HepG2 (cell line): ENCODE data around the gene ABCB8. TPM values are rescaled to one million over a fixed set of nuclear protein-coding genes. Genes with fewer than 3 reads are reported as not detected.
A peak's percentile ranks its signal among the peaks of the same experiment; 100 is the strongest.

Experiments
- AHR ChIP-seq: IDR thresholded peaks from 2 replicates; pipeline ENCODE4 v1.6.1; 2018; ENCODE audit warnings: missing genetic modification reagents, missing compliant biosample characterization
- ASH2L ChIP-seq: fragments of 300-600, 200-600 bp; sonication (generic); IDR thresholded peaks from 2 replicates; pipeline ENCODE4 v1.7.0; 2017; ENCODE audit warnings: low read depth, mild to moderate bottlenecking, moderate library complexity, mixed read lengths, low read length; ENCODE audit not compliant: insufficient read length
- ATF7 ChIP-seq, 2 experiments: fragments of 450-650 bp in 1 of 2; sonication (generic) in 1 of 2; formaldehyde crosslinking in 1 of 2; IDR thresholded peaks; 2 replicates each; pipeline versions ENCODE4 v1.4.0 to v1.6.1; 2016 to 2020; ENCODE audit warnings: antibody characterized with exemption in 1 of 2, mild to moderate bottlenecking in 1 of 2, missing genetic modification reagents in 1 of 2
- ATF7-NPFF ChIP-seq: sonication (generic); formaldehyde crosslinking; IDR thresholded peaks from 2 replicates; pipeline ENCODE4 v1.8.1; 2023; ENCODE audit warnings: mild to moderate bottlenecking, low read depth, missing genetic modification reagents, moderate library complexity
- CENPX ChIP-seq: sonication (generic); formaldehyde crosslinking; IDR thresholded peaks from 2 replicates; pipeline ENCODE4 v1.9.0; 2021; ENCODE audit warnings: mild to moderate bottlenecking, missing genetic modification reagents, moderate library complexity
- ESRRA ChIP-seq: sonication (generic); formaldehyde crosslinking; IDR thresholded peaks from 2 replicates; pipeline ENCODE4 v1.5.1; 2020; ENCODE audit warnings: mild to moderate bottlenecking, low read depth, missing genetic modification reagents
- FOSL2 ChIP-seq: sonication (generic); formaldehyde crosslinking; IDR thresholded peaks from 2 replicates; pipeline ENCODE4 v1.4.0; 2020; ENCODE audit warnings: missing genetic modification reagents
- FOXK2 ChIP-seq: fragments of 450-650 bp; IDR thresholded peaks from 2 replicates; pipeline ENCODE4 v1.6.1; 2016
- GPN1 ChIP-seq: sonication (generic); formaldehyde crosslinking; IDR thresholded peaks from 2 replicates; pipeline ENCODE4 v1.5.1; 2020; ENCODE audit warnings: missing genetic modification reagents, borderline replicate concordance
- HMG20B ChIP-seq: conservative IDR thresholded peaks from 2 replicates; pipeline ENCODE4 v1.6.1; 2016; ENCODE audit warnings: missing genetic modification reagents, missing compliant biosample characterization
- MIER3 ChIP-seq: IDR thresholded peaks from 2 replicates; pipeline ENCODE4 v1.6.1; 2016; ENCODE audit warnings: missing compliant biosample characterization, borderline replicate concordance
- MZF1 ChIP-seq: sonication (generic); formaldehyde crosslinking; IDR thresholded peaks from 2 replicates; pipeline ENCODE4 v1.8.1; 2023; ENCODE audit warnings: mild to moderate bottlenecking, missing genetic modification reagents, borderline replicate concordance
- NFE2L2 ChIP-seq: fragments of 150-350 bp; IDR thresholded peaks from 2 replicates; pipeline ENCODE4 v1.6.1; 2014; ENCODE audit warnings: low read length
- PHF21A ChIP-seq: sonication (generic); formaldehyde crosslinking; IDR thresholded peaks from 2 replicates; pipeline ENCODE4 v1.5.0; 2020; ENCODE audit warnings: mild to moderate bottlenecking, missing genetic modification reagents
- REL ChIP-seq: sonication (generic); formaldehyde crosslinking; conservative IDR thresholded peaks from 2 replicates; pipeline ENCODE4 v1.8.0; 2022; ENCODE audit warnings: mild to moderate bottlenecking, missing genetic modification reagents, moderate library complexity
- SKI ChIP-seq: fragments of 450-650 bp; IDR thresholded peaks from one replicate; pipeline ENCODE4 v1.6.1; 2018; ENCODE audit warnings: mild to moderate bottlenecking; ENCODE audit not compliant: partially characterized antibody
- SNRNP70 ChIP-seq: fragments of 200-400 bp; formaldehyde crosslinking; IDR thresholded peaks from 2 replicates; pipeline ENCODE4 v1.6.1; 2017; ENCODE audit warnings: mild to moderate bottlenecking, low read depth, low read length, moderate library complexity
- WIZ ChIP-seq: sonication (generic); formaldehyde crosslinking; IDR thresholded peaks from 2 replicates; pipeline ENCODE4 v1.5.1; 2020; ENCODE audit warnings: mild to moderate bottlenecking, missing genetic modification reagents
- YY1 ChIP-seq: IDR thresholded peaks from 2 replicates; pipeline ENCODE4 v1.6.1; 2011; ENCODE audit warnings: low read length, low read depth, moderate library complexity, mild to moderate bottlenecking; ENCODE audit not compliant: insufficient read depth, insufficient replicate concordance
- ZFP1 ChIP-seq: IDR thresholded peaks from 2 replicates; pipeline ENCODE4 v1.6.1; 2016
- ZKSCAN5 ChIP-seq: sonication (generic); formaldehyde crosslinking; IDR thresholded peaks from 2 replicates; pipeline ENCODE4 v1.5.1; 2020; ENCODE audit warnings: mild to moderate bottlenecking, missing genetic modification reagents
- ZNF101 ChIP-seq: sonication (generic); formaldehyde crosslinking; IDR thresholded peaks from 2 replicates; pipeline ENCODE4 v1.4.0; 2020; ENCODE audit warnings: mild to moderate bottlenecking, low read depth, missing genetic modification reagents, borderline replicate concordance
- ZNF274 ChIP-seq: sonication (generic); formaldehyde crosslinking; IDR thresholded peaks from 2 replicates; pipeline ENCODE4 v1.5.1; 2020; ENCODE audit warnings: mild to moderate bottlenecking, missing genetic modification reagents
- ZNF546 ChIP-seq: sonication (generic); formaldehyde crosslinking; conservative IDR thresholded peaks from 2 replicates; pipeline ENCODE4 v1.8.1; 2023; ENCODE audit warnings: mild to moderate bottlenecking, missing genetic modification reagents
- ZNF605 ChIP-seq: sonication (generic); formaldehyde crosslinking; IDR thresholded peaks from 2 replicates; pipeline ENCODE4 v1.8.0; 2022; ENCODE audit warnings: mild to moderate bottlenecking, missing genetic modification reagents
- polyA plus RNA-seq, 8 experiments: library from polyadenylated mRNA; depleted of rRNA in 3 of 8; stranded (reverse) in 7 of 8; unstranded in 1 of 8; fragments of >200 nt; fragmentation: Illumina TruSeq in 4 of 8; extraction: Trizol in 4 of 8; gene quantifications; 2 replicates each; pipeline versions ENCODE4 v1.2.1 to v1.2.3, GENCODE V29; 2011 to 2016; ENCODE audit warnings: low read depth in 4 of 8, missing spikeins in 1 of 8, mixed read lengths in 1 of 8; ENCODE audit not compliant: insufficient read depth in 1 of 8
- total RNA-seq, 5 experiments: library from RNA; depleted of rRNA; stranded (reverse); fragments of >200 nt; fragmentation: Illumina TruSeq; extraction: Trizol; gene quantifications; 2 replicates each; pipeline ENCODE4 v1.2.3, GENCODE V29; 2016; ENCODE audit warnings: low read depth in 1 of 5
- TF ChIP-seq, protein P1 (sequence below): sonication (generic); formaldehyde crosslinking; IDR thresholded peaks from 2 replicates; pipeline ENCODE4 v1.9.0; 2021; ENCODE audit warnings: missing genetic modification reagents, mild to moderate bottlenecking, borderline replicate concordance
- TF ChIP-seq, protein P2 (sequence below): sonication (generic); formaldehyde crosslinking; IDR thresholded peaks from 2 replicates; pipeline ENCODE4 v1.4.0; 2020; ENCODE audit warnings: missing genetic modification reagents, borderline replicate concordance

Gene ABCB8
- total and polyA plus RNA-seq, 2 of the 13 experiments (the other 11 are each of a cell fraction or from before 2014, with no cell fraction given), result 6.6 to 16.7 TPM

DNA sequence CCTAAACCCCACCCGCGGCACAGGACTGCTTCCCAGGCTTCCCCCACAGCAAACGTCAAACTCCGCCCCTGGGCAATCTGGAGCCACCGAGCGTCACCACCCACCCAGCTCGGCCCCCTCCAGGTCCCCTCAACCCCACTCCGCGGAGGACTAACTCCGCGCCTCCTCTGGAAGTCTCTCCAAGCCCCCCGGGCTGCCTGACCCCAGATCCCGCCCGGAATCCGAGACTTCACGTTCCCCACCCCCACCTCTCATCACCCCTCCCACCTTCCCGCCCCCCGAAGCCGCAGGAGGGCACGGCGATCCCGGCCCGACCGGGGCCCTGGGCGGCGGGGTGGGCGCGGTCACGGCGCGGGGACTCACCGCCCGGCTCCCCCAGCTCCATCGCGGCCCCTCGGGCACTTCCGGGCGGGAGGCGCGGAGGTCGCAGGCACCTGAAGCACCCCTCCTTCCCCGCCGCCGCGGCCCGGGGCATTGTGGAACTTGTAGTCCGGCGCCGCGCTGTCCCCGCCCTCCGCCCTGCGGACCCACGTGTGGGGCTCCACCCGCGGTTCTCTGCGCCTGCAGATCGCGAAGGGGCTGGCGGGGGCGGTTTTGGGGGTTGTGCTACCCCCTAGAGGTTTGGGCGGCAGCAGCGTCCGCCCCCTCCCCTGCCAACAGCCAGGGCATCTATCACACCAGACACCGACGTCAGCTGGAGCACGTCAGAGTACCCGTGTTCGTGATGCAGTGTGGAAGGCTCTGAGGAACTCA is 55.0 kb downstream of the ABCB8 start, which contains the start of gene TMUB1 (continued):
- TF ChIP-seq, protein P1, sequence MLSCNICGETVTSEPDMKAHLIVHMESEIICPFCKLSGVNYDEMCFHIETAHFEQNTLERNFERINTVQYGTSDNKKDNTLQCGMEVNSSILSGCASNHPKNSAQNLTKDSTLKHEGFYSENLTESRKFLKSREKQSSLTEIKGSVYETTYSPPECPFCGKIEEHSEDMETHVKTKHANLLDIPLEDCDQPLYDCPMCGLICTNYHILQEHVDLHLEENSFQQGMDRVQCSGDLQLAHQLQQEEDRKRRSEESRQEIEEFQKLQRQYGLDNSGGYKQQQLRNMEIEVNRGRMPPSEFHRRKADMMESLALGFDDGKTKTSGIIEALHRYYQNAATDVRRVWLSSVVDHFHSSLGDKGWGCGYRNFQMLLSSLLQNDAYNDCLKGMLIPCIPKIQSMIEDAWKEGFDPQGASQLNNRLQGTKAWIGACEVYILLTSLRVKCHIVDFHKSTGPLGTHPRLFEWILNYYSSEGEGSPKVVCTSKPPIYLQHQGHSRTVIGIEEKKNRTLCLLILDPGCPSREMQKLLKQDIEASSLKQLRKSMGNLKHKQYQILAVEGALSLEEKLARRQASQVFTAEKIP (CRISPR knock-in tag), result no peak
- TF ChIP-seq ASH2L (peak; percentile 40), SNRNP70 (no peak), MIER3 (CRISPR knock-in tag) (no peak; the same call in 1 of the 2 replicates), MZF1 (CRISPR knock-in tag) (no peak), ZNF546 (CRISPR knock-in tag) (no peak), ATF7 (IDR thresholded peaks at IDR 0.05) (no peak), ATF7 (CRISPR knock-in tag; IDR thresholded peaks at IDR 0.05) (no peak), ZKSCAN5 (no peak), PHF21A (CRISPR knock-in tag) (no peak), SKI (no peak), ZFP1 (no peak), AHR (CRISPR knock-in tag) (no peak), ATF7-NPFF (CRISPR knock-in tag) (peak; percentile 62; the same call in 1 of the 2 replicates), NFE2L2 (no peak), GPN1 (no peak), FOXK2 (no peak), WIZ (CRISPR knock-in tag) (no peak), YY1 (peak; percentile 66), ZNF274 (CRISPR knock-in tag) (0 out of 2 replicates have a peak, but pooled peaks have one; percentile 53), REL (CRISPR knock-in tag) (no peak), ZNF605 (CRISPR knock-in tag) (no peak), FOSL2 (CRISPR knock-in tag) (no peak), CENPX (CRISPR knock-in tag) (no peak), ESRRA (CRISPR knock-in tag) (no peak), ZNF101 (CRISPR knock-in tag) (no peak), HMG20B (no peak)
- TF ChIP-seq, protein P2, sequence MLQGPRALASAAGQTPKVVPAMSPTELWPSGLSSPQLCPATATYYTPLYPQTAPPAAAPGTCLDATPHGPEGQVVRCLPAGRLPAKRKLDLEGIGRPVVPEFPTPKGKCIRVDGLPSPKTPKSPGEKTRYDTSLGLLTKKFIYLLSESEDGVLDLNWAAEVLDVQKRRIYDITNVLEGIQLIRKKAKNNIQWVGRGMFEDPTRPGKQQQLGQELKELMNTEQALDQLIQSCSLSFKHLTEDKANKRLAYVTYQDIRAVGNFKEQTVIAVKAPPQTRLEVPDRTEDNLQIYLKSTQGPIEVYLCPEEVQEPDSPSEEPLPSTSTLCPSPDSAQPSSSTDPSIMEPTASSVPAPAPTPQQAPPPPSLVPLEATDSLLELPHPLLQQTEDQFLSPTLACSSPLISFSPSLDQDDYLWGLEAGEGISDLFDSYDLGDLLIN (CRISPR knock-in tag), result no peak
